ENCODE results near the gene SNAP47.

Gene SNAP47

GRCh38 chr1:227786673-227787512, 51.7 kb downstream of the SNAP47 start:
- no peak for DNase-seq

- DNase-seq: peak; percentile 87
Observed at GRCh38 chr1:227787513-227788270, 52.5 kb downstream of the SNAP47 start.

GRCh38 chr1:227788271-227789083, 53.2 kb downstream of the SNAP47 start:
- DNase-seq: no peak

- DNase-seq: no peak
Observed at GRCh38 chr1:227789084-227790033, 54.1 kb downstream of the SNAP47 start.

GRCh38 chr1:227790034-227790400, 54.8 kb downstream of the SNAP47 start:
- no peak for DNase-seq

GRCh38 chr1:227790868-227791267, 55.6 kb downstream of the SNAP47 start:
- DNase-seq: no peak

- DNase-seq: no peak
Observed at GRCh38 chr1:227791425-227792143, 56.3 kb downstream of the SNAP47 start.

GRCh38 chr1:227792216-227793078, 57.2 kb downstream of the SNAP47 start:
- no peak for DNase-seq

- DNase-seq: no peak
Observed at GRCh38 chr1:227793079-227793947, 58.1 kb downstream of the SNAP47 start.

- no peak for DNase-seq
Observed at GRCh38 chr1:227793948-227794816, 58.9 kb downstream of the SNAP47 start.

GRCh38 chr1:227794817-227795192, 59.6 kb downstream of the SNAP47 start:
- no peak for DNase-seq

- no peak for DNase-seq
Observed at GRCh38 chr1:227795732-227796131, 60.5 kb downstream of the SNAP47 start.

- no peak for DNase-seq
Observed at GRCh38 chr1:227796359-227796915, 61.2 kb downstream of the SNAP47 start.

- no peak for DNase-seq
Observed at GRCh38 chr1:227797144-227797543, 61.9 kb downstream of the SNAP47 start.

- no peak for DNase-seq
Observed at GRCh38 chr1:227797625-227798024, 62.4 kb downstream of the SNAP47 start.

GRCh38 chr1:227798078-227798802, 63.0 kb downstream of the SNAP47 start:
- no peak for DNase-seq

- DNase-seq: no peak
Observed at GRCh38 chr1:227799756-227800155, 64.5 kb downstream of the SNAP47 start.

All from suppressor macrophage treated with lipopolysaccharide for 4 hours (primary cell).